Parathyroid adenoma (tissue), 2 donors: Measurements from ENCODE around the gene MGP.

Experiments used
- H2AFZ ChIP-seq: fragments of 300-600 bp; sonication (generic); one replicate; pipeline ENCODE4 v1.7.0; 2017; ENCODE audit warnings: antibody characterized with exemption, mild to moderate bottlenecking
- H3K27ac ChIP-seq: fragments of 300-600 bp; sonication (generic); one replicate; pipeline ENCODE4 v1.7.0; 2017
- H3K27me3 ChIP-seq: fragments of 300-600 bp; sonication (generic); one replicate; pipeline ENCODE4 v1.7.0; 2017; ENCODE audit warnings: low read length; ENCODE audit not compliant: control insufficient read depth, insufficient read depth
- H3K36me3 ChIP-seq: fragments of 300-600 bp; sonication (generic); one replicate; pipeline ENCODE4 v1.7.0; 2017; ENCODE audit warnings: low read length; ENCODE audit not compliant: control insufficient read depth, insufficient read depth
- H3K4me1 ChIP-seq: fragments of 300-600 bp; sonication (generic); one replicate; pipeline ENCODE4 v1.7.0; 2017; ENCODE audit warnings: control low read depth
- H3K4me2 ChIP-seq: fragments of 300-600 bp; sonication (generic); one replicate; pipeline ENCODE4 v1.7.0; 2017; ENCODE audit warnings: low read length
- H3K4me3 ChIP-seq: fragments of 300-600 bp; sonication (generic); one replicate; pipeline ENCODE4 v1.7.0; 2017; ENCODE audit warnings: low read depth, low read length
- H3K79me2 ChIP-seq: fragments of 300-600 bp; sonication (generic); one replicate; pipeline ENCODE4 v1.7.0; 2017; ENCODE audit warnings: control low read depth
- H3K9ac ChIP-seq: fragments of 300-600 bp; sonication (generic); one replicate; pipeline ENCODE4 v1.7.0; 2017; ENCODE audit warnings: mild to moderate bottlenecking
- H3K9me3 ChIP-seq: fragments of 300-600 bp; sonication (generic); one replicate; pipeline ENCODE4 v1.7.0; 2017; ENCODE audit warnings: low read length; ENCODE audit not compliant: control insufficient read depth
- TF ChIP-seq, protein P1 (sequence below): fragments of 300-600 bp; sonication (generic); IDR thresholded peaks from one replicate; pipeline ENCODE4 v1.7.0; 2017; ENCODE audit warnings: antibody characterized with exemption, mild to moderate bottlenecking
- donor health status: primary hyperparathyroidism.

Gene MGP

GRCh38 chr12:14921218-14921617 lies 35.6 kb upstream of the MGP start:
- Histone ChIP-seq H3K9ac (no peak overlapping the region), H3K27ac (no peak overlapping the region), H2AFZ (no peak overlapping the region), H3K4me2 (no peak overlapping the region), H3K27me3 (no peaks in the 10 kb centered on the region), H3K9me3 (no peaks in the 10 kb centered on the region), H3K36me3 (peaks cover 2% of the 10 kb centered on the region), H3K4me3 (no peak overlapping the region), H3K79me2 (no peaks in the 10 kb centered on the region), H3K4me1 (no peaks in the 10 kb centered on the region)
- TF ChIP-seq, protein P1, sequence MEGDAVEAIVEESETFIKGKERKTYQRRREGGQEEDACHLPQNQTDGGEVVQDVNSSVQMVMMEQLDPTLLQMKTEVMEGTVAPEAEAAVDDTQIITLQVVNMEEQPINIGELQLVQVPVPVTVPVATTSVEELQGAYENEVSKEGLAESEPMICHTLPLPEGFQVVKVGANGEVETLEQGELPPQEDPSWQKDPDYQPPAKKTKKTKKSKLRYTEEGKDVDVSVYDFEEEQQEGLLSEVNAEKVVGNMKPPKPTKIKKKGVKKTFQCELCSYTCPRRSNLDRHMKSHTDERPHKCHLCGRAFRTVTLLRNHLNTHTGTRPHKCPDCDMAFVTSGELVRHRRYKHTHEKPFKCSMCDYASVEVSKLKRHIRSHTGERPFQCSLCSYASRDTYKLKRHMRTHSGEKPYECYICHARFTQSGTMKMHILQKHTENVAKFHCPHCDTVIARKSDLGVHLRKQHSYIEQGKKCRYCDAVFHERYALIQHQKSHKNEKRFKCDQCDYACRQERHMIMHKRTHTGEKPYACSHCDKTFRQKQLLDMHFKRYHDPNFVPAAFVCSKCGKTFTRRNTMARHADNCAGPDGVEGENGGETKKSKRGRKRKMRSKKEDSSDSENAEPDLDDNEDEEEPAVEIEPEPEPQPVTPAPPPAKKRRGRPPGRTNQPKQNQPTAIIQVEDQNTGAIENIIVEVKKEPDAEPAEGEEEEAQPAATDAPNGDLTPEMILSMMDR, result no peak

DNA sequence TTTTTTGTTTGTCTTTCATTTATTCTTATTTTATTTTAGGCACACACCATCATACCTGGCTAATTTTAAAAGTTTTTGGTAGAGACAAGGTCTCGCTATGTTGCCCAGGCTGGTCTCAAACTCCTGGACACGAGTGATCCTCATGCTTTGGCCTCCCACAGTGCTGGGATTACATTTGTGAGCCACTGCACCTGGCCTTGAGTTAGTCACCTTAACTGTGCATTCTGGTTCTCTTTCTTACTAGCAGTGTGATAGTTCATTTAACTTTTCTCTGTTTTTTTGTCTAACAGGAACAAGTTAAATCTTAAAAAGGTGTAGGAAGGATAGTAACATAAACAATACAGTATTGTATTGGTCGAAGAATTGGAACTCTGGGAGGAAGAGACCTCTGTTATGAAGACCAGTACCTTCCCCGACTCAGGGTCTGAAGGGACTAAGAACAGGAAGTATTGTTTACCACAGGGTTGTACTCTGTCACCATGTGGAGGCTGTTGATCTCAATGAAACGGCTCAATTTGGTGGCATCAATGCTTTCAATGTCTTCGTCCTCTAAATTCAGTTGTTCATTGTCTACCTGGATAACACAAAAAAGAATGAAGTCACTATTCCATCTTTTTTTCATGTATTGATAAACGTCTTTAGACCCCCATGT lies 34.9 kb upstream of the MGP start:
- Histone ChIP-seq H3K9me3 (no peaks in the 10 kb centered on the region), H3K4me1 (no peaks in the 10 kb centered on the region), H3K9ac (no peak overlapping the region), H3K4me3 (no peak overlapping the region), H3K27me3 (no peaks in the 10 kb centered on the region), H3K27ac (no peak overlapping the region), H2AFZ (no peak overlapping the region), H3K79me2 (no peaks in the 10 kb centered on the region), H3K36me3 (peaks cover 2% of the 10 kb centered on the region), H3K4me2 (no peak overlapping the region)
- TF ChIP-seq, protein P1, result no peak

- H2AFZ ChIP-seq, result no peak overlapping the region
- no peaks in the 10 kb centered on the region for H3K27me3 ChIP-seq
- H3K9me3 ChIP-seq, result no peaks in the 10 kb centered on the region
- H3K79me2 ChIP-seq, result no peaks in the 10 kb centered on the region
- no peak overlapping the region for H3K9ac ChIP-seq
- H3K4me3 ChIP-seq, result no peak overlapping the region
- peaks cover 2% of the 10 kb centered on the region for H3K36me3 ChIP-seq
- H3K4me2 ChIP-seq, result no peak overlapping the region
- TF ChIP-seq, protein P1, result no peak
- no peak overlapping the region for H3K27ac ChIP-seq
- no peaks in the 10 kb centered on the region for H3K4me1 ChIP-seq
Measured at GRCh38 chr12:14919455-14919854, 33.8 kb upstream of the MGP start.

DNA sequence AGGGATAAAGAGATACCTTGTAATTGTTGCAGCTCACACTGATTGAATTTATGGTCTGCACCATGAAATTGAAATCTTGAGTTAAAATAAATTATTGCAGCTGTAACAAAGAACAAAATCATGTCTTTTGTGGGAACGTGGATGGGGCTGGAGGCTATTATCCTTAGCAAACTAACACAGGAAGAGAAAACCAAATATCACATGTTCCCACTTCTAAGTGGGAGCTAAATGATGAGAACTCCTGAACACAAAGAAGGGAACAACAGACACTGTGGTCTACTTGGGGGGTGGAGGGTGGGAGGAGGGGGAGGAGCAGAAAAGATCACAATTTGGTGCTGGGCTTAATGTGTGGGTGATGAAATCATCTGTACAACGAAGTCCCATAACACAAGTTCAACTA lies 30.1 kb upstream of the MGP start:
- H3K79me2 ChIP-seq, result no peaks in the 10 kb centered on the region
- no peak overlapping the region for H3K27ac ChIP-seq
- no peaks in the 10 kb centered on the region for H3K27me3 ChIP-seq
- no peaks in the 10 kb centered on the region for H3K4me1 ChIP-seq
- TF ChIP-seq, protein P1, result no peak
- H3K4me3 ChIP-seq, result no peak overlapping the region
- H3K36me3 ChIP-seq, result no peaks in the 10 kb centered on the region
- no peak overlapping the region for H3K9ac ChIP-seq
- H2AFZ ChIP-seq, result no peak overlapping the region
- H3K9me3 ChIP-seq, result no peaks in the 10 kb centered on the region
- H3K4me2 ChIP-seq, result no peak overlapping the region

GRCh38 chr12:14913381-14913781 lies 27.7 kb upstream of the MGP start:
- H3K9me3 ChIP-seq, result no peaks in the 10 kb centered on the region
- H3K4me3 ChIP-seq, result no peak overlapping the region
- no peaks in the 10 kb centered on the region for H3K36me3 ChIP-seq
- TF ChIP-seq, protein P1, result no peak
- no peak overlapping the region for H3K4me2 ChIP-seq
- no peaks in the 10 kb centered on the region for H3K79me2 ChIP-seq
- H3K4me1 ChIP-seq, result no peaks in the 10 kb centered on the region
- no peak overlapping the region for H3K9ac ChIP-seq
- peak overlapping the region; percentile 25 for H2AFZ ChIP-seq
- H3K27me3 ChIP-seq, result no peaks in the 10 kb centered on the region
- no peak overlapping the region for H3K27ac ChIP-seq
